ENCODE measurements around the gene PRAMEF18.
"Not testable (repeated sequence)": the region's sequence is repeated elsewhere in the genome, so short reads cannot be mapped to it uniquely, and the experiment has no call there.

Gene PRAMEF18

GRCh38 chr1:13225675-13226204, at the start of gene PRAMEF18:
TSS of gene PRAMEF18 (minus strand) at chr1:13226154. CDS start at chr1:13226106, 48 bp downstream.
- DNase-seq = not testable (repeated sequence)

- DNase-seq = not testable (repeated sequence)
These were observed 39.2 kb upstream of the PRAMEF18 start for GRCh38 chr1:13265124-13265523.

- not testable (repeated sequence) for DNase-seq
These were observed 27.9 kb upstream of the PRAMEF18 start, which contains the start of gene PRAMEF5 for GRCh38 chr1:13253898-13254297. TSS of gene PRAMEF5 (plus strand) at chr1:13254198. CDS start at chr1:13259269, 5,071 bp downstream.

- DNase-seq = not testable (repeated sequence)
These were observed 21.2 kb upstream of the PRAMEF18 start for GRCh38 chr1:13247122-13247521.

- not testable (repeated sequence) for DNase-seq
These were observed 20.6 kb upstream of the PRAMEF18 start for GRCh38 chr1:13246554-13246871.

- not testable (repeated sequence) for DNase-seq
These were observed 20.0 kb upstream of the PRAMEF18 start for GRCh38 chr1:13245841-13246553.

GRCh38 chr1:13243536-13244263, 17.7 kb upstream of the PRAMEF18 start:
- DNase-seq = not testable (repeated sequence)

- DNase-seq = not testable (repeated sequence)
These were observed 13.7 kb upstream of the PRAMEF18 start for GRCh38 chr1:13239633-13240032.

- DNase-seq = not testable (repeated sequence)
These were observed 11.6 kb upstream of the PRAMEF18 start for GRCh38 chr1:13237572-13237971.

GRCh38 chr1:13234057-13234456, 8.1 kb upstream of the PRAMEF18 start:
- not testable (repeated sequence) for DNase-seq

- DNase-seq = not testable (repeated sequence)
These were observed 6.1 kb upstream of the PRAMEF18 start for GRCh38 chr1:13232056-13232455.

- DNase-seq = not testable (repeated sequence)
These were observed 5.3 kb upstream of the PRAMEF18 start for GRCh38 chr1:13231061-13231750.

GRCh38 chr1:13230601-13231000, 4.6 kb upstream of the PRAMEF18 start:
- DNase-seq = not testable (repeated sequence)

- not testable (repeated sequence) for DNase-seq
These were observed 4.1 kb upstream of the PRAMEF18 start for GRCh38 chr1:13230096-13230495.

GRCh38 chr1:13228343-13228781, 2.4 kb upstream of the PRAMEF18 start:
- no peak for DNase-seq

- not testable (repeated sequence) for DNase-seq
These were observed 1.5 kb upstream of the PRAMEF18 start for GRCh38 chr1:13227271-13228055.

GRCh38 chr1:13224480-13225060, 1.4 kb downstream of the PRAMEF18 start:
- DNase-seq = no peak

- DNase-seq = not testable (repeated sequence)
These were observed 3.2 kb downstream of the PRAMEF18 start for GRCh38 chr1:13222788-13223187.

GRCh38 chr1:13219203-13219602, 6.8 kb downstream of the PRAMEF18 start:
- DNase-seq = not testable (repeated sequence)

GRCh38 chr1:13216619-13217018, 9.3 kb downstream of the PRAMEF18 start:
- not testable (repeated sequence) for DNase-seq

- not testable (repeated sequence) for DNase-seq
These were observed 17.2 kb downstream of the PRAMEF18 start for GRCh38 chr1:13208712-13209111.

GRCh38 chr1:13201309-13201708, 24.6 kb downstream of the PRAMEF18 start, which contains the start of gene PRAMEF13:
TSS of gene PRAMEF13 (minus strand) at chr1:13201409. CDS start at chr1:13199589, 1,820 bp downstream.
- DNase-seq = not testable (repeated sequence)

Data from NCI-H446 treated with DMSO at 0.1 percent for 48 hours (cell line).